GM10266 (cell line): ENCODE results near the gene SEZ6.

Experiments
- DNase-seq: peaks from one replicate; pipeline ENCODE4 v3.0.0; 2012; ENCODE audit errors: extremely low spot score
- CTCF ChIP-seq: IDR thresholded peaks from 2 replicates; pipeline ENCODE4 v1.5.1; 2012; ENCODE audit warnings: mild to moderate bottlenecking, low read depth; ENCODE audit not compliant: control insufficient read depth, insufficient read depth; ENCODE audit errors: missing control alignments

Gene SEZ6

GRCh38 chr17:28929787-28930186, 76.0 kb downstream of the SEZ6 start:
- TF ChIP-seq CTCF = no peak
- no peak for DNase-seq

GRCh38 chr17:28928061-28928460, 77.8 kb downstream of the SEZ6 start:
- TF ChIP-seq CTCF = no peak
- DNase-seq = no peak

- DNase-seq = no peak
- no peak for TF ChIP-seq CTCF
Observed at GRCh38 chr17:28926786-28927185, 79.0 kb downstream of the SEZ6 start.

- TF ChIP-seq CTCF = no peak
- no peak for DNase-seq
Observed at GRCh38 chr17:28926366-28926765, 79.5 kb downstream of the SEZ6 start.

GRCh38 chr17:28925912-28926365, 79.9 kb downstream of the SEZ6 start:
- TF ChIP-seq CTCF = no peak
- peak; percentile 50 for DNase-seq

- no peak for TF ChIP-seq CTCF
- no peak for DNase-seq
Observed at GRCh38 chr17:28920201-28920600, 85.6 kb downstream of the SEZ6 start.

- DNase-seq = no peak
- TF ChIP-seq CTCF = no peak
Observed at GRCh38 chr17:28918295-28918694, 87.5 kb downstream of the SEZ6 start.

GRCh38 chr17:28917465-28917864, 88.4 kb downstream of the SEZ6 start:
- DNase-seq = no peak
- TF ChIP-seq CTCF = no peak
